H1 (cell line): ENCODE measurements around the gene LPCAT1.

Source experiments
- BACH1 ChIP-seq: IDR thresholded peaks from 2 replicates; pipeline ENCODE4 v1.6.1; 2012; ENCODE audit warnings: low read length, improper control_type of control experiment
- CTBP2 ChIP-seq: IDR thresholded peaks from 2 replicates; pipeline ENCODE4 v1.7.0; 2011; ENCODE audit warnings: borderline replicate concordance, mild to moderate bottlenecking, moderate library complexity, mixed read lengths, low read length; ENCODE audit not compliant: insufficient read depth, insufficient read length
- EP300 ChIP-seq, 2 experiments: IDR thresholded peaks; 1 replicate in 1 of 2; 2 replicates in 1 of 2; pipeline ENCODE4 v1.6.1; 2011 to 2012; ENCODE audit warnings: low read depth in 2 of 2, low read length in 2 of 2, mild to moderate bottlenecking in 2 of 2, borderline replicate concordance in 1 of 2, inconsistent platforms in 1 of 2, moderate library complexity in 1 of 2
- EZH2 ChIP-seq: fragments of 200-600 bp; sonication (generic); IDR thresholded peaks from 2 replicates; pipeline ENCODE4 v1.7.1; 2012; ENCODE audit warnings: low read depth, mild to moderate bottlenecking, moderate library complexity, low read length, inconsistent platforms; ENCODE audit not compliant: severe bottlenecking
- POLR2A ChIP-seq, 2 experiments: IDR thresholded peaks; 1 replicate in 1 of 2; 2 replicates in 1 of 2; pipeline ENCODE4 v1.6.1; 2011; ENCODE audit warnings: low read depth in 2 of 2, low read length in 2 of 2, mild to moderate bottlenecking in 2 of 2; ENCODE audit errors: control extremely low read depth in 1 of 2
- RFX5 ChIP-seq: IDR thresholded peaks from 2 replicates; pipeline ENCODE4 v1.6.1; 2011; ENCODE audit warnings: low read depth, low read length, improper control_type of control experiment, borderline replicate concordance
- RXRA ChIP-seq: IDR thresholded peaks from 2 replicates; pipeline ENCODE4 v1.6.1; 2011; ENCODE audit warnings: low read depth, mild to moderate bottlenecking, low read length, moderate library complexity; ENCODE audit not compliant: insufficient read depth
- SIN3A ChIP-seq, 2 experiments: IDR thresholded peaks in 1 of 2; conservative IDR thresholded peaks in 1 of 2; 2 replicates each; pipeline ENCODE4 v1.6.1; 2011 to 2012; ENCODE audit warnings: low read length in 2 of 2, improper control_type of control experiment in 1 of 2, low read depth in 1 of 2, mild to moderate bottlenecking in 1 of 2
- TAF1 ChIP-seq: IDR thresholded peaks from 2 replicates; pipeline ENCODE4 v1.6.1; 2011; ENCODE audit warnings: mild to moderate bottlenecking, low read depth, low read length
- ZNF274 ChIP-seq: IDR thresholded peaks from 2 replicates; pipeline ENCODE4 v1.7.0; 2012; ENCODE audit warnings: low read length, borderline replicate concordance; ENCODE audit errors: extremely low read depth
- TF ChIP-seq, protein P1 (sequence below): IDR thresholded peaks from 2 replicates; pipeline ENCODE4 v1.6.1; 2011; ENCODE audit warnings: low read depth, mild to moderate bottlenecking, low read length; ENCODE audit not compliant: insufficient read depth
- TF ChIP-seq, protein P2 (sequence below): IDR thresholded peaks from 2 replicates; pipeline ENCODE4 v1.6.1; 2012; ENCODE audit warnings: low read length, inconsistent platforms
- TF ChIP-seq, protein P3 (sequence below), 3 experiments: IDR thresholded peaks; 1 replicate in 2 of 3; 2 replicates in 1 of 3; pipeline versions ENCODE4 v1.5.1 to v1.6.1; 2011; ENCODE audit warnings: low read length in 3 of 3, mild to moderate bottlenecking in 3 of 3, inconsistent platforms in 2 of 3, low read depth in 1 of 3, moderate library complexity in 1 of 3; ENCODE audit not compliant: insufficient read depth in 1 of 3; ENCODE audit errors: control extremely low read depth in 1 of 3

DNA sequence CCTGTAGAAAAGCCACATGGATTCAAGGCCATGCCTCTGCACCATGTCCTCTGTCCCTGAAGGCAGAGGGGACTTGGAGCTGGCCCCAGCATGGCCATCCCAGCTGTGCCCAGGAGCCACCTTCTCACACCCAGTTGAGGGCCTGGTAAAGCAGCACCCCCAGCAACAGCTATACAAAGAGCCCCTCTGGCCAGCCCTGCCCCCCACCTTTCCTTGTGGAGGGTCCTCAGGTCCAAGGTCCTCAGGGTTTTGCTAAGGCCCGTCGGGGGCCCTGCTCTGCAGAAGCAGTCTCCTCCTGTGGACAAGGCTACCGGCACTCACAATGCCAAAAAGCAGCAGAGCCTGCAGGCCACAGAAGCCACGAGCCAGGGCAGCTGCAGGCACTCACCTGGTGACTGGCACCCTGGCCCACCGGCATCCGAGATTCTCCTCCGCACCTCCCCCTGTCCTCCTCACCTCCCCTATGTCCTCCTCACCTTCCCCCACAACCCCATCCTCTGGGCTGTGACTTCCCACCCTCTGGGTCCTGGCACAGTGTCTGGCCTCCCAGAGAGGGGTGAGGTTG is 39.9 kb upstream of the LPCAT1 start:
- no peak for TF ChIP-seq TAF1
- TF ChIP-seq ZNF274: no peak
- no peak for TF ChIP-seq EP300 (IDR thresholded peaks at IDR 0.05; ENCODE audit: borderline replicate concordance in 1 of 2, low read depth in 2 of 2, low read length in 2 of 2)
- no peak for TF ChIP-seq RXRA
- TF ChIP-seq SIN3A (conservative IDR thresholded peaks at IDR 0.05 in 1 of 2, IDR thresholded peaks at IDR 0.05 in 1 of 2; ENCODE audit: low read depth in 1 of 2, low read length in 2 of 2): no peak
- no peak for TF ChIP-seq POLR2A (IDR thresholded peaks at IDR 0.05; ENCODE audit: control extremely low read depth in 1 of 2, low read depth in 2 of 2, low read length in 2 of 2)
- TF ChIP-seq, protein P1, sequence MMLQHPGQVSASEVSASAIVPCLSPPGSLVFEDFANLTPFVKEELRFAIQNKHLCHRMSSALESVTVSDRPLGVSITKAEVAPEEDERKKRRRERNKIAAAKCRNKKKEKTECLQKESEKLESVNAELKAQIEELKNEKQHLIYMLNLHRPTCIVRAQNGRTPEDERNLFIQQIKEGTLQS: no peak
- TF ChIP-seq EZH2: no peak
- TF ChIP-seq BACH1: no peak
- TF ChIP-seq, protein P2, sequence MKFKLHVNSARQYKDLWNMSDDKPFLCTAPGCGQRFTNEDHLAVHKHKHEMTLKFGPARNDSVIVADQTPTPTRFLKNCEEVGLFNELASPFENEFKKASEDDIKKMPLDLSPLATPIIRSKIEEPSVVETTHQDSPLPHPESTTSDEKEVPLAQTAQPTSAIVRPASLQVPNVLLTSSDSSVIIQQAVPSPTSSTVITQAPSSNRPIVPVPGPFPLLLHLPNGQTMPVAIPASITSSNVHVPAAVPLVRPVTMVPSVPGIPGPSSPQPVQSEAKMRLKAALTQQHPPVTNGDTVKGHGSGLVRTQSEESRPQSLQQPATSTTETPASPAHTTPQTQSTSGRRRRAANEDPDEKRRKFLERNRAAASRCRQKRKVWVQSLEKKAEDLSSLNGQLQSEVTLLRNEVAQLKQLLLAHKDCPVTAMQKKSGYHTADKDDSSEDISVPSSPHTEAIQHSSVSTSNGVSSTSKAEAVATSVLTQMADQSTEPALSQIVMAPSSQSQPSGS: no peak
- TF ChIP-seq, protein P3, sequence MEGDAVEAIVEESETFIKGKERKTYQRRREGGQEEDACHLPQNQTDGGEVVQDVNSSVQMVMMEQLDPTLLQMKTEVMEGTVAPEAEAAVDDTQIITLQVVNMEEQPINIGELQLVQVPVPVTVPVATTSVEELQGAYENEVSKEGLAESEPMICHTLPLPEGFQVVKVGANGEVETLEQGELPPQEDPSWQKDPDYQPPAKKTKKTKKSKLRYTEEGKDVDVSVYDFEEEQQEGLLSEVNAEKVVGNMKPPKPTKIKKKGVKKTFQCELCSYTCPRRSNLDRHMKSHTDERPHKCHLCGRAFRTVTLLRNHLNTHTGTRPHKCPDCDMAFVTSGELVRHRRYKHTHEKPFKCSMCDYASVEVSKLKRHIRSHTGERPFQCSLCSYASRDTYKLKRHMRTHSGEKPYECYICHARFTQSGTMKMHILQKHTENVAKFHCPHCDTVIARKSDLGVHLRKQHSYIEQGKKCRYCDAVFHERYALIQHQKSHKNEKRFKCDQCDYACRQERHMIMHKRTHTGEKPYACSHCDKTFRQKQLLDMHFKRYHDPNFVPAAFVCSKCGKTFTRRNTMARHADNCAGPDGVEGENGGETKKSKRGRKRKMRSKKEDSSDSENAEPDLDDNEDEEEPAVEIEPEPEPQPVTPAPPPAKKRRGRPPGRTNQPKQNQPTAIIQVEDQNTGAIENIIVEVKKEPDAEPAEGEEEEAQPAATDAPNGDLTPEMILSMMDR (IDR thresholded peaks at IDR 0.05; ENCODE audit: control extremely low read depth in 1 of 3, insufficient read depth in 1 of 3, low read depth in 1 of 3, low read length in 3 of 3): no peak
- no peak for TF ChIP-seq CTBP2
- TF ChIP-seq RFX5: no peak
